ENCODE measurements around the gene BCAR1. TPM values are rescaled to one million over a fixed set of nuclear protein-coding genes. Genes with fewer than 3 reads are reported as not detected.

Gene BCAR1
- total RNA-seq, 6 experiments from 2014 or later: 29.2 to 108 (median 51.2) TPM

- no peak for TF ChIP-seq POLR2A (IDR thresholded peaks at IDR 0.05)
- no peak for TF ChIP-seq CTCF (IDR thresholded peaks at IDR 0.05)
- intact Hi-C loops (cut with DNase I): no loop called here
- no peak overlapping the region for H3K4me3 ChIP-seq
- H3K36me3 ChIP-seq: no peaks in the 10 kb centered on the region
- no peak overlapping the region for H3K27ac ChIP-seq
- no peaks in the 10 kb centered on the region for H3K27me3 ChIP-seq
- no peaks in the 10 kb centered on the region for H3K4me1 ChIP-seq
- DNase-seq: no peak
- H3K9me3 ChIP-seq: no peaks in the 10 kb centered on the region
- peak in 1 of 4 donors; percentile 12 for ATAC-seq
- 40% methylated on average over 1 of the region's 16 CpGs for WGBS (ENCODE audit: insufficient coverage, low coverage, low lambda C conversion rate, missing lambda C conversion rate)
These were observed 29.1 kb downstream of the BCAR1 start for GRCh38 chr16:75222271-75222783.

- intact Hi-C loops (cut with DNase I): no loop called here
- no peak for ATAC-seq
- no peak for DNase-seq
- no peaks in the 10 kb centered on the region for H3K36me3 ChIP-seq
- no peaks in the 10 kb centered on the region for H3K4me1 ChIP-seq
- H3K27me3 ChIP-seq: no peaks in the 10 kb centered on the region
- H3K4me3 ChIP-seq: no peak overlapping the region
- no peak overlapping the region for H3K27ac ChIP-seq
- WGBS (ENCODE audit: insufficient coverage, low coverage, low lambda C conversion rate, missing lambda C conversion rate): 58% methylated on average over 5 of the region's 5 CpGs
- no peaks in the 10 kb centered on the region for H3K9me3 ChIP-seq
- TF ChIP-seq POLR2A (IDR thresholded peaks at IDR 0.05) (no peak), CTCF (IDR thresholded peaks at IDR 0.05) (no peak)
These were observed 31.6 kb downstream of the BCAR1 start for GRCh38 chr16:75219838-75220237.

DNA sequence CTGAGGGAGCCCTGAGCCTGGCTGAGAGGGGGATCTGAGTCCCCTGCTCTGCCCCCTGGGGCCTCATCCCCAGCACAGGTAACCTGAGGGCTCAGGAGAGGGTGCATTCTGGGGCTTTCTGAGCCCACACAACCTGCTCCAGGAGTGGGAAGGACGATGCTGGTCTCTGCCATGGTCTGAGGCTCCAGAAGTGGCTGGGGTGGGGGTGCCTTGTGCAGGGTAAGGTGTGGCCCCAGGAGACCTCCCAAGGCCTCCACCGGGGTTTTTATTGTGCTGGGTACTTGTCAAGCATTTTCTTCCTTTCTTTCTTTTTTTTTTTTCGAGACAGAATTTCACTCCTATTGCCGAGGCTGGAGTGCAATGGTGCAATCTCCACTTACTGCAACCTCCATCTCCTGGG is 32.3 kb downstream of the BCAR1 start:
- Histone ChIP-seq H3K4me1 (no peaks in the 10 kb centered on the region), H3K36me3 (no peaks in the 10 kb centered on the region), H3K27me3 (no peaks in the 10 kb centered on the region), H3K4me3 (no peak overlapping the region), H3K9me3 (no peaks in the 10 kb centered on the region), H3K27ac (no peak overlapping the region)
- intact Hi-C loops (cut with DNase I): no loop called here
- no peak for DNase-seq
- WGBS (ENCODE audit: insufficient coverage, low coverage, low lambda C conversion rate, missing lambda C conversion rate): 78% methylated on average over 4 of the region's 4 CpGs
- no peak for ATAC-seq
- TF ChIP-seq POLR2A (IDR thresholded peaks at IDR 0.05) (no peak), CTCF (IDR thresholded peaks at IDR 0.05) (no peak)

DNA sequence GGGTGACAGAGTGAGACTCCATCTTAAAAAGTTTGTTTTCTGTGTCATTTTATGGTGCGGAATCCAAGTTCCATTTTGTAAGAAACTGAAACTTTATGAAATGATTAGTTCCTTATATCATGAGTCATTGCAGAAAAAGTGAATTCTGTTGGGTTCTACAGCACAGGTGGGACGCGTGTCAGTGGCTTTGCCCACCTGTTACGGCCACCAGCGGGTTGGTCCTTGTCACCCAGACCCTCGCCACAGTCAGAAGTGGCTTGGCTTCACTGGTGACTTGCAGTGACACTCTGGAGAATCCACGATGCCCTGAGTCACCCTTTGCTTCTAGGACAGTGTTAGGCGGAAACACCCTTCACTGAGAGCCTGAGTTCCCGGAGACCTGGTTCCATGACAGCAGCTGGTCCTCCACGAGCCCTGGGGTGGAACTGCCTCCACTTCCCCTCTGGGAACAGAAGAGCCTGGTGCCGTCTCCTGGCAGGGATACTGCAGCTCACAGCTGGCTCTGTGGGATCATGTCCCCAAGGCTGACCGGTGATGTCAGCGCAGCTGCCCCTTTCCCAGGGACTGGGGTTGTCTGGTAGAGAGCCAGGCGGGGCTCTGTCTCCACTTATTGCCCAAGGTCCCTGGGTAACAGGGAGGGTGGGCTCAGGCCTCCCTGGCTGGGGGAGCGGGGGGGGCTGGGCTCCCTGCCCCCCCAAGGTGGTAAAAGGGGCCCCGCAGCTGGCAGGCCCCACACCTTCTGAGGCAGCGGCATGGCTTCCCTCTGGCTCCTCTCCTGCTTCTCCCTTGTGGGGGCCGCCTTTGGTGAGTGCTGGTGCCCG is 33.0 kb downstream of the BCAR1 start, which contains the start of gene CTRB1:
CTRB1 (plus strand) TSS at position 733 of the 821 bp plus-strand sequence; CDS start at position 753, 20 bp downstream.
- intact Hi-C loops (cut with DNase I): no loop called here

More for the DNA sequence above, 33.0 kb downstream of the BCAR1 start, which contains the start of gene CTRB1:
- Histone ChIP-seq H3K4me3 (no peak within 1 kb of the TSS), H3K9me3 (no peaks in the 10 kb centered on the region), H3K36me3 (no peaks in the 10 kb centered on the region), H3K27ac (no peak within 1 kb of the TSS), H3K27me3 (no peaks in the 10 kb centered on the region), H3K4me1 (no peaks in the 10 kb centered on the region)
- 70% methylated on average over 3 of the region's 19 CpGs for WGBS (ENCODE audit: insufficient coverage, low coverage, low lambda C conversion rate, missing lambda C conversion rate)
- ATAC-seq (no peak), DNase-seq (no peak)
- TF ChIP-seq POLR2A (IDR thresholded peaks at IDR 0.05) (no peak), CTCF (IDR thresholded peaks at IDR 0.05) (no peak)
